Loucy (cell line): ENCODE data around the gene ARSG.
A peak's percentile ranks its signal among the peaks of the same experiment; 100 is the strongest.

Source experiments
- H2AFZ ChIP-seq: fragments of 200-600 bp; sonication (generic); 2 replicates; pipeline ENCODE4 v1.6.0; 2016; ENCODE audit warnings: antibody characterized with exemption, mild to moderate bottlenecking, low read length, moderate library complexity
- H3F3A ChIP-seq: fragments of 200-600 bp; 2 replicates; pipeline ENCODE4 v1.6.0; 2016; ENCODE audit warnings: antibody characterized with exemption, low read depth, mild to moderate bottlenecking
- H3K27me3 ChIP-seq: fragments of 200-600 bp; sonication (generic); 2 replicates; pipeline ENCODE4 v1.6.1; 2014; ENCODE audit warnings: low read length, mild to moderate bottlenecking; ENCODE audit not compliant: insufficient read depth, poor library complexity, severe bottlenecking
- H3K36me3 ChIP-seq: fragments of 200-600 bp; sonication (generic); 2 replicates; pipeline ENCODE4 v1.6.1; 2016; ENCODE audit warnings: low read length; ENCODE audit not compliant: insufficient read depth
- H3K4me1 ChIP-seq: fragments of 200-600 bp; sonication (generic); 2 replicates; pipeline ENCODE4 v1.5.1; 2014; ENCODE audit warnings: low read length, mild to moderate bottlenecking; ENCODE audit not compliant: insufficient read depth, poor library complexity, severe bottlenecking
- H3K4me2 ChIP-seq: fragments of 200-600 bp; sonication (generic); 2 replicates; pipeline ENCODE4 v1.6.0; 2014; ENCODE audit warnings: antibody characterized with exemption, low read length, low read depth, mild to moderate bottlenecking; ENCODE audit not compliant: poor library complexity, severe bottlenecking
- H3K4me3 ChIP-seq: fragments of 200-600 bp; sonication (generic); 2 replicates; pipeline ENCODE4 v1.5.1; 2014; ENCODE audit warnings: low read length, mild to moderate bottlenecking, mixed read lengths; ENCODE audit not compliant: poor library complexity, severe bottlenecking
- H3K79me2 ChIP-seq: fragments of 200-600 bp; sonication (generic); 2 replicates; pipeline ENCODE4 v1.6.1; 2014; ENCODE audit warnings: low read length; ENCODE audit not compliant: insufficient read depth
- H3K9ac ChIP-seq: fragments of 200-600 bp; sonication (generic); 2 replicates; pipeline ENCODE4 v1.6.0; 2014; ENCODE audit warnings: mild to moderate bottlenecking, low read depth, low read length, moderate library complexity; ENCODE audit not compliant: poor library complexity, severe bottlenecking
- H3K9me2 ChIP-seq: fragments of 200-600 bp; sonication (generic); replicated peaks from 2 replicates; pipeline ENCODE4 v1.6.1; 2016; ENCODE audit warnings: low read depth, low read length, mixed read lengths
- H3K9me3 ChIP-seq: fragments of 200-600 bp; sonication (generic); 2 replicates; pipeline ENCODE4 v1.6.1; 2014; ENCODE audit warnings: mild to moderate bottlenecking, antibody characterized with exemption, low read length, low read depth; ENCODE audit not compliant: insufficient read depth
- H4K20me1 ChIP-seq: fragments of 200-600 bp; sonication (generic); 2 replicates; pipeline ENCODE4 v1.6.0; 2014; ENCODE audit warnings: antibody characterized with exemption, low read length, mild to moderate bottlenecking; ENCODE audit not compliant: insufficient read depth, poor library complexity, severe bottlenecking
- EZH2phosphoT487 ChIP-seq: fragments of 200-600 bp; IDR thresholded peaks from 2 replicates; pipeline ENCODE4 v1.6.1; 2018; ENCODE audit warnings: antibody characterized with exemption, mild to moderate bottlenecking, moderate library complexity, borderline replicate concordance
- TF ChIP-seq, protein P1 (sequence below): fragments of 200-600 bp; sonication (generic); conservative IDR thresholded peaks from 2 replicates; pipeline ENCODE4 v1.5.1; 2014; ENCODE audit warnings: mild to moderate bottlenecking, antibody characterized with exemption, low read length

Gene ARSG

DNA sequence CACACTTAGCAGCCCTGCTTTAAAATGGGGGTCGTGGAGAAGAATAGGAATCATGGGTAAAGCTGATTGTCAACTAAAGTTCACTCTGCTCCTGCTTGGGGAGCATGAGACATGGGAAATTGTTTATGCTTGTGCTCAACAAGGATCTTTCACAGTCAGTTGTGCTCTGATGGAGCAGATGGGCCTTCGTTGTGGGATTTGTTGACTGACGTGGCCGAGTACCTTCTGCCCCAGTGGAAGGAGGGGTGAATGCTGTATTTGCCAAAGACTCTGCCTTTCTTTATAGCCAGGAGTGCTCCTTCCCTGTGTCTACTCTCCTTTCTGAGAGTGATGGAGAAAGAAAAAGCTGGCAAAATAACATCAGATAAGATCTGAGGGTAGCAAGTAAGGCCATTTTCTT, 11.4 kb downstream of the ARSG start:
- H3K9me3 ChIP-seq, result no peaks in the 10 kb centered on the region
- H3F3A ChIP-seq, result no peaks in the 10 kb centered on the region
- peaks cover 10% of the 10 kb centered on the region for H3K4me1 ChIP-seq
- no peaks in the 10 kb centered on the region for H3K27me3 ChIP-seq
- no peak for TF ChIP-seq EZH2phosphoT487
- TF ChIP-seq, protein P1, sequence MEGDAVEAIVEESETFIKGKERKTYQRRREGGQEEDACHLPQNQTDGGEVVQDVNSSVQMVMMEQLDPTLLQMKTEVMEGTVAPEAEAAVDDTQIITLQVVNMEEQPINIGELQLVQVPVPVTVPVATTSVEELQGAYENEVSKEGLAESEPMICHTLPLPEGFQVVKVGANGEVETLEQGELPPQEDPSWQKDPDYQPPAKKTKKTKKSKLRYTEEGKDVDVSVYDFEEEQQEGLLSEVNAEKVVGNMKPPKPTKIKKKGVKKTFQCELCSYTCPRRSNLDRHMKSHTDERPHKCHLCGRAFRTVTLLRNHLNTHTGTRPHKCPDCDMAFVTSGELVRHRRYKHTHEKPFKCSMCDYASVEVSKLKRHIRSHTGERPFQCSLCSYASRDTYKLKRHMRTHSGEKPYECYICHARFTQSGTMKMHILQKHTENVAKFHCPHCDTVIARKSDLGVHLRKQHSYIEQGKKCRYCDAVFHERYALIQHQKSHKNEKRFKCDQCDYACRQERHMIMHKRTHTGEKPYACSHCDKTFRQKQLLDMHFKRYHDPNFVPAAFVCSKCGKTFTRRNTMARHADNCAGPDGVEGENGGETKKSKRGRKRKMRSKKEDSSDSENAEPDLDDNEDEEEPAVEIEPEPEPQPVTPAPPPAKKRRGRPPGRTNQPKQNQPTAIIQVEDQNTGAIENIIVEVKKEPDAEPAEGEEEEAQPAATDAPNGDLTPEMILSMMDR, result no peak
- H3K4me2 ChIP-seq, result no peak overlapping the region
- H3K79me2 ChIP-seq, result no peaks in the 10 kb centered on the region
- no peaks in the 10 kb centered on the region for H3K9me2 ChIP-seq
- H4K20me1 ChIP-seq, result no peaks in the 10 kb centered on the region
- no peak overlapping the region for H3K4me3 ChIP-seq
- H3K9ac ChIP-seq, result no peak overlapping the region
- H2AFZ ChIP-seq, result peak overlapping the region; percentile 61; the same call in 1 of the 2 replicates
- H3K36me3 ChIP-seq, result no peaks in the 10 kb centered on the region

DNA sequence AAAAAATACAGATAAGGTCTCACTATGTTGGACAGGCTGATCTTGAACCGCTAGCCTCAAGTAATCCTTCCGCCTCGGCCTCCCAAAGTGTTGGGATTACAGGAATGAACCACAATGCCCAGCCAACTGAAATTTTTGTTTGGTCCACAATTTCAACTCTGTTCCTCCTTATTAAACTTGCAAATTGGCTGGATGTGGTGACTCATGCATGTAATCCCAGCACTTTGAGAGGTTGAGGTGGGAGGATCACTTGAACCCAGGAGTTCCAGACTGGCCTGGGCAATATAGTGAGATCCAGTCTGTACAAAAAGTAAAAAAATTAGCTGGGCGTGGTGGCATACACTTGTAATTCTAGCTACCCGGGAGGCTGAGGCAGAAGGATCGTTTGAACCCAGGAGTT, 13.4 kb downstream of the ARSG start:
- H3K4me1 ChIP-seq, result peaks cover 10% of the 10 kb centered on the region
- H3K27me3 ChIP-seq, result no peaks in the 10 kb centered on the region
- TF ChIP-seq, protein P1, result no peak
- no peak for TF ChIP-seq EZH2phosphoT487
- no peaks in the 10 kb centered on the region for H3K9me3 ChIP-seq
- no peak overlapping the region for H2AFZ ChIP-seq
- no peaks in the 10 kb centered on the region for H4K20me1 ChIP-seq
- no peak overlapping the region for H3K9ac ChIP-seq
- H3K79me2 ChIP-seq, result no peaks in the 10 kb centered on the region
- H3K4me3 ChIP-seq, result no peak overlapping the region
- H3K4me2 ChIP-seq, result no peak overlapping the region
- H3K9me2 ChIP-seq, result no peaks in the 10 kb centered on the region
- H3K36me3 ChIP-seq, result no peaks in the 10 kb centered on the region
- H3F3A ChIP-seq, result no peaks in the 10 kb centered on the region

DNA sequence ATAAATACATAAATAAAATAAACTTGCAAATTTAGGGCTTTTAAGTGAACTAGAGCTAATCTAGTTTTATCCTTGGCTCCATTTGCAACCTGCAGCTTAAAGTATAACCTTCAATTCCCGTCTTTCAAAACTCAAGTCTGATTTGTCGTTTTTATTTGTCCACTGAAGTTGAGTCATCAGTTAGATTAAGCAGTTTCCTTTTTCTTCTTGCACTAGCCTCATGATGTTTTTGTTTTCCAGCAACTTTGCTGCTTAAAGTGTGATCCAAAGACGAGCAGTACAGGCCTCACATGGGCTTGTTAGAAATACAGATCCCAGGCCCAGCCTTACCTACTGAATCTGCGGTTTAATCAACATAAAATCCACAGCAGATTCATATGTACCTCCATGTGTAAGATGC, 13.8 kb downstream of the ARSG start:
- Histone ChIP-seq H2AFZ (no peak overlapping the region), H3K27me3 (no peaks in the 10 kb centered on the region), H4K20me1 (no peaks in the 10 kb centered on the region), H3K9ac (no peak overlapping the region), H3K79me2 (no peaks in the 10 kb centered on the region), H3K4me1 (peaks cover 10% of the 10 kb centered on the region), H3F3A (no peaks in the 10 kb centered on the region), H3K9me3 (no peaks in the 10 kb centered on the region), H3K36me3 (no peaks in the 10 kb centered on the region), H3K9me2 (no peaks in the 10 kb centered on the region), H3K4me3 (no peak overlapping the region), H3K4me2 (no peak overlapping the region)
- TF ChIP-seq EZH2phosphoT487, result no peak
- TF ChIP-seq, protein P1, result no peak
